Nephron progenitor cell (in vitro differentiated cells): Measurements from ENCODE around the gene FKBP5.

Source experiments
- DNase-seq: peaks from one replicate; pipeline ENCODE4 v3.0.0; 2021
- H3K27ac Mint-ChIP-seq: 2 replicates; pipeline ENCODE4 v1.8.0; 2021; ENCODE audit warnings: mild to moderate bottlenecking, moderate library complexity, mixed read lengths
- H3K27me3 Mint-ChIP-seq: 2 replicates; pipeline ENCODE4 v1.8.0; 2021; ENCODE audit warnings: mild to moderate bottlenecking, low read depth, mixed read lengths; ENCODE audit not compliant: poor library complexity
- H3K36me3 Mint-ChIP-seq: 2 replicates; pipeline ENCODE4 v1.8.0; 2021; ENCODE audit warnings: low read depth, mixed read lengths
- H3K4me1 Mint-ChIP-seq: 2 replicates; pipeline ENCODE4 v1.8.0; 2021; ENCODE audit warnings: mixed read lengths
- H3K4me3 Mint-ChIP-seq: 2 replicates; pipeline ENCODE4 v1.8.0; 2021; ENCODE audit warnings: mild to moderate bottlenecking, moderate library complexity, mixed read lengths
- H3K9me3 Mint-ChIP-seq: 2 replicates; pipeline ENCODE4 v1.8.0; 2021; ENCODE audit warnings: mild to moderate bottlenecking, moderate library complexity, mixed read lengths
- CTCF ChIP-seq: fragments of 200-600 bp; sonication (generic); IDR thresholded peaks from 2 replicates; pipeline ENCODE4 v1.5.0; 2021; ENCODE audit warnings: antibody characterized with exemption

Gene FKBP5

GRCh38 chr6:35590622-35591066 is 98.1 kb downstream of the FKBP5 start:
- H3K27me3 Mint-ChIP-seq = no peaks in the 10 kb centered on the region
- H3K9me3 Mint-ChIP-seq = no peaks in the 10 kb centered on the region
- H3K36me3 Mint-ChIP-seq = peaks cover 15% of the 10 kb centered on the region
- no peaks in the 10 kb centered on the region for H3K4me1 Mint-ChIP-seq
- TF ChIP-seq CTCF = no peak
- H3K4me3 Mint-ChIP-seq = no peak overlapping the region
- DNase-seq = no peak
- peak overlapping the region; percentile 64 for H3K27ac Mint-ChIP-seq

DNA sequence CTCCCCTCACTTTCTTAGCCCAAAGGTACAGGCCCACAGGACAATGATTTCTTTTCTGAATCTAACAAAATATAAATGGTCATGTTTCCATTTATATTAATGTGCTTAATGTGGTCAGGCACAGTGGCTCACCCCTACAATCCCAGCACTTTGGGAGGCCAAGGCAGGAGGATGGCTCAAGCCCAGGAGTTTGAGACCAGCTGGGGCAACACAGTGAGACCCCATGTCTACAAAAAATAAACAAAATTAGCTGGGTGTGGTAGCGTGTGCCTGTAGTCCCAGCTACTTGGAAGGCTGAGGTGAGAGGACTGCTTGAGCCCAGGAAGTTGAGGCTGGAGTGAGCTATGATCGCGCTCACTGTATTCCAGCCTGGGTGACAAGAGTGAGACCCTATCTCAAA is 98.8 kb downstream of the FKBP5 start:
- no peaks in the 10 kb centered on the region for H3K4me1 Mint-ChIP-seq
- no peak for DNase-seq
- no peak overlapping the region for H3K4me3 Mint-ChIP-seq
- TF ChIP-seq CTCF = no peak
- H3K36me3 Mint-ChIP-seq = peaks cover 14% of the 10 kb centered on the region
- peak overlapping the region; percentile 22 for H3K27ac Mint-ChIP-seq
- no peaks in the 10 kb centered on the region for H3K9me3 Mint-ChIP-seq
- no peaks in the 10 kb centered on the region for H3K27me3 Mint-ChIP-seq

DNA sequence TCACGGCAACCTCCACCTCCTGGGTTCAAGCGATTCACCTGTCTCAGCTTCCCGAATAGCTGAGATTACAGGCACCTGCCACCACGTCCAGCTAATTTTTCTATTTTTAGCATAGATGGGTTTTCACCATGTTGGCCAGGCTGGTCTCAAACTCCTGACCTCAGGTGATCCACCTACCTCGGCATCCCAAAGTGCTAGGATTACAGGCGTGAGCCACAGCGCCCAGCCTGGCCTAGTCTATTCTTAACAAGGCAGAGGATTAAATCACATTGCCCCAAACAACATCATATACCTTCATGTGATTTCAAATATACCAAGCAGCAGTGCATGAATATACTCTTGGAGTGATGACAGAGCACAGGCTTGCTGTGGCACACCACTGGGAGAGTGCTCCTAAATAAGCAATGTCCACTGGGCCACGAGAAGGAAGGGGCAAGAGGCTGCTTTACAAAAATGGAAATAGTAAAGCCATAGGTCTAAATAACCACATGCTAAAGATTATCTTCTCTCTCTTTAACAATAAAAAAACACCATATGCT is 99.4 kb downstream of the FKBP5 start:
- no peak overlapping the region for H3K4me3 Mint-ChIP-seq
- no peak for DNase-seq
- H3K9me3 Mint-ChIP-seq = no peaks in the 10 kb centered on the region
- no peaks in the 10 kb centered on the region for H3K27me3 Mint-ChIP-seq
- no peak for TF ChIP-seq CTCF
- no peaks in the 10 kb centered on the region for H3K4me1 Mint-ChIP-seq
- H3K27ac Mint-ChIP-seq = peak overlapping the region; percentile 22
- peaks cover 8% of the 10 kb centered on the region for H3K36me3 Mint-ChIP-seq

GRCh38 chr6:35587167-35587566 is 101.5 kb downstream of the FKBP5 start:
- TF ChIP-seq CTCF = no peak
- no peak overlapping the region for H3K27ac Mint-ChIP-seq
- peaks cover 7% of the 10 kb centered on the region for H3K4me1 Mint-ChIP-seq
- H3K9me3 Mint-ChIP-seq = no peaks in the 10 kb centered on the region
- no peak for DNase-seq
- peaks cover 7% of the 10 kb centered on the region for H3K36me3 Mint-ChIP-seq
- H3K27me3 Mint-ChIP-seq = no peaks in the 10 kb centered on the region
- no peak overlapping the region for H3K4me3 Mint-ChIP-seq

DNA sequence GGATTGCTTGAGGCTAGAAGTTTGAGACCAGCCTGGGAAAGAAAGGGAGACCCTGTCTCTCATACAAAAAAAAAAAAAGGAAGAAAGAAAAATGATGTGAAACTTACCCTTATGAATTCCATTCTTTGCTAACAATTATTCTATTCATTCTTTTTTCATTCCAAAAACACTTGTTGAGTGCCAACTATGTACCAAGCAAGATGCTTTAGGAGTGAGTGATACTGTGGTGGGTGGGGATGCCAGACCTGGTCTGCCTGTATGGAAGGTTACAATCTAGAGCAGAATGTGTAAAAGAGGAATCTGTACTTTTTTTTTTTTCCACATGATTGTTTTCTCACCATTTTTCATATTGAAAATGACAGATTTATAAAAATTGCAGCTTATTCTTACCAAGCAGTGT is 102.2 kb downstream of the FKBP5 start:
- H3K4me3 Mint-ChIP-seq = no peak overlapping the region
- H3K27me3 Mint-ChIP-seq = no peaks in the 10 kb centered on the region
- no peaks in the 10 kb centered on the region for H3K9me3 Mint-ChIP-seq
- TF ChIP-seq CTCF = no peak
- no peak for DNase-seq
- H3K27ac Mint-ChIP-seq = no peak overlapping the region
- H3K36me3 Mint-ChIP-seq = peaks cover 7% of the 10 kb centered on the region
- peaks cover 7% of the 10 kb centered on the region for H3K4me1 Mint-ChIP-seq

DNA sequence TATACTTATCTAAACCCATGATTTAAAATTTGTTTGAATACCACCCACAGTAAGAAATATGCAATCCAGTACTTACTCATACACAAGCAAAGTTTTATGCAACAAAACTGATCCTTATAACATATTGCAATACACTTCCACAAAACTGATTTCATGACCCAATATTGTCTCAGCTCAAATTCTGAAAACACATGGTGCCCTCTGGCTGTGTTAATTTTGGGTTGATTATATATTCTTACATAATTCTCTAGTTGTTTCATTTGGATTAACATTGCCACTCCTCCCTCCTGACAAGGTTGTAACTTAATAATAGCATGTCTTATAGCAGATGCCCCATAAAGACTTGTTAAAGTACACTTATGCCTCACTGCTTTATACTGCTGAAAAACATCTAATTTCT is 103.1 kb downstream of the FKBP5 start:
- Mint-ChIP-seq H3K27me3 (no peaks in the 10 kb centered on the region), H3K4me3 (no peak overlapping the region), H3K27ac (no peak overlapping the region), H3K36me3 (peaks cover 7% of the 10 kb centered on the region), H3K4me1 (peaks cover 7% of the 10 kb centered on the region), H3K9me3 (no peaks in the 10 kb centered on the region)
- DNase-seq = no peak
- no peak for TF ChIP-seq CTCF
